Neutrophil (primary cell): Measurements from ENCODE around the gene SYNE3.

Source experiments
- H3K27ac ChIP-seq: fragments of 200-600 bp; sonication (generic); 2 replicates; pipeline ENCODE4 v1.5.1; 2016; ENCODE audit warnings: mild to moderate bottlenecking, moderate library complexity
- H3K27me3 ChIP-seq: fragments of 200-600 bp; sonication (generic); 2 replicates; pipeline ENCODE4 v1.6.0; 2016; ENCODE audit warnings: mild to moderate bottlenecking
- H3K36me3 ChIP-seq: fragments of 200-600 bp; sonication (generic); 2 replicates; pipeline ENCODE4 v1.5.1; 2017
- H3K4me1 ChIP-seq, 2 experiments: fragments of 200-600 bp in 1 of 2; sonication (generic) in 1 of 2; 1 replicate in 1 of 2; 2 replicates in 1 of 2; pipeline versions ENCODE4 v1.5.1 to v1.6.1; 2013 to 2016; ENCODE audit warnings: low read depth in 1 of 2, low read length in 1 of 2, mild to moderate bottlenecking in 1 of 2, moderate library complexity in 1 of 2; ENCODE audit not compliant: control insufficient read depth in 1 of 2, insufficient read depth in 1 of 2
- H3K4me3 ChIP-seq, 2 experiments: fragments of 200-600 bp in 1 of 2; sonication (generic) in 1 of 2; 1 replicate in 1 of 2; 2 replicates in 1 of 2; pipeline ENCODE4 v1.5.1; 2013 to 2016; ENCODE audit warnings: low read depth in 1 of 2, low read length in 1 of 2, mild to moderate bottlenecking in 1 of 2, moderate library complexity in 1 of 2
- H3K9me3 ChIP-seq: fragments of 200-600 bp; sonication (generic); 2 replicates; pipeline ENCODE4 v1.5.1; 2016
- CTCF ChIP-seq: fragments of 200-600 bp; sonication (generic); IDR thresholded peaks from 2 replicates; pipeline ENCODE4 v1.5.1; 2016; ENCODE audit warnings: antibody characterized with exemption

SYNE3 gene

GRCh38 chr14:95483309-95484165 lies 32.9 kb downstream of the SYNE3 start:
- H3K27ac ChIP-seq: no peak overlapping the region
- H3K4me1 ChIP-seq: no peaks in the 10 kb centered on the region
- no peaks in the 10 kb centered on the region for H3K27me3 ChIP-seq
- no peaks in the 10 kb centered on the region for H3K9me3 ChIP-seq
- no peak overlapping the region for H3K4me3 ChIP-seq
- peaks cover 11% of the 10 kb centered on the region for H3K36me3 ChIP-seq
- TF ChIP-seq CTCF: no peak

DNA sequence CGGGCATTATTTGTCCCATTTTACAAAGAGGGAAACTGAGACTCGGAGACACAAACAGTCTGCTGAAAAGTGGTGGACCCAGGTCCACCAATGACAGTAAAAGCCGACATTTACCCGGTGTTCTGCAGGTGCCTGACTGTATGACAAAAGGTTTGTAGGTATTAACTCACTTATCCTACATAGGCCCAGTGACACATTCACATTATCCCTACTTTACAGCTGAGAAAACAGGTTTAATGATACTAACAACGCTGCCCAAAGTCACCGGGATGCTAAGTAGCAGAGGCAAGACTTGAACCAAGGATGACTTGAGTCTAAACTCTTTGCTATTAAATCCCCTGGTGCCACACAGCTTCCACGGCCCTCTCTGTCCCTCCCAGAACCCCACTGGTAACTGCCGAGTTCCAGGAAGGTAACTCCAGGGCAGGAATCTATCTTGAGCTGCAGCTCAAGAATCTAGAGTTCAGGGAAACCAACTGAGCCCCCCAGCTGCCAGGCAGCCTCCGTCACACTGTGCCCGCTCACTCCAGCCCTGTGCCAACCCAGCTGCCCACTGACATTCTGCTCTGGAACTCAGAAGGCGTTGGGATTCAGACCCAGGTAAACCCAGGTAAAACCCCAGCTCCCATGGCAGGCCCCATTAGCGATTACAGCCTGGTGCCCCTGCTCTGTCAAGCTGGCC lies 33.7 kb downstream of the SYNE3 start:
- Histone ChIP-seq H3K27me3 (no peaks in the 10 kb centered on the region), H3K4me1 (no peaks in the 10 kb centered on the region), H3K9me3 (no peaks in the 10 kb centered on the region), H3K36me3 (peaks cover 11% of the 10 kb centered on the region), H3K27ac (no peak overlapping the region), H3K4me3 (no peak overlapping the region)
- no peak for TF ChIP-seq CTCF

DNA sequence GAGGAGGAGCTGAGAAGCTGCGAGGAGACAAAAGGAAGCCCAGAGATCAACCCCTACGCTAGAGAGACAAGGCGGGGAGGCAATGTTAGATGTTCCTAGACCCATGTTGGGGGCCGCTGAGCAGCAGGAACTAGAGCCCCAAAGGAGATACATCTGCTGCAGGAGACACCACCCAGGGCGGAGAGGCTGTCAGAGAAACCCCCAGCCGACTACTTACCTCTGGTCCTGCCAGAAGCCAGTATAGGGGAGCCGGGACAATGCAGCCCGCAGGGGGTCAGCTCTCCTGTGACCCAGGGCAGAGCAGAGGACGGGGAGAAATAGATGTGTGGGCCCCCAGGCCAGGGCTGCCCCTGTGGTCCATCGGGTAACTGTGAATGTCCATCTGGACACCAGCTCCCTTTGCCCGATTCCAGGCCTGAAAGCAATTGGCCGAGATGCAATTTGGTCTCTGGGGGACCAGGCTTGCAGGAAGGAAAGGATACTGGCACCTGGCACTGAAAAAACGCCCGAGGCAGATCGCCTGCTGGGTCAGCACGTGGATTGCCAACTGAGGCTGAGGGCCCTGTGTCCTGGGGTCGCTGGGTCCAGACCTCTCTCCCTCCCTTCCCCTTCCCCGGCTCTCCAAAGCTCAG lies 34.9 kb downstream of the SYNE3 start:
- Histone ChIP-seq H3K4me1 (no peaks in the 10 kb centered on the region), H3K27me3 (no peaks in the 10 kb centered on the region), H3K36me3 (peaks cover 11% of the 10 kb centered on the region), H3K9me3 (no peaks in the 10 kb centered on the region), H3K27ac (no peak overlapping the region), H3K4me3 (no peak overlapping the region)
- no peak for TF ChIP-seq CTCF

DNA sequence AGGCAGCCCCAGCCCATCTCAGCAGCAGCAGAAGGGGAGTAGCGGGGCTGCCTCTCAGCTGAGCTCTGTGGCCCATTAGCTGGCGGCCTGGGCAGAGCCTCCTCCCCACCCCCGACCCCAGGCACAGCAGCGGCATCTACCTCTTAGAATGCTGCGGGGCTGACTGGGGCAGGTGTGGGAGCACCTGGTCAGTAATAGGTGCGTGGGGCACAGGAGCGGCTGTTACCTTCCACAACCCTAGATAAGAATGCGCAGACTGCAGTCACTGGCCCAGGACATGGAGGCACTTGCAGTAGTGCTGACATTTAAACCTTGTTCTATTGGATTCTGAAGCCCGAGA lies 35.6 kb downstream of the SYNE3 start:
- Histone ChIP-seq H3K27me3 (no peaks in the 10 kb centered on the region), H3K4me3 (no peak overlapping the region), H3K36me3 (peaks cover 12% of the 10 kb centered on the region), H3K4me1 (no peaks in the 10 kb centered on the region), H3K27ac (no peak overlapping the region), H3K9me3 (no peaks in the 10 kb centered on the region)
- TF ChIP-seq CTCF: no peak

DNA sequence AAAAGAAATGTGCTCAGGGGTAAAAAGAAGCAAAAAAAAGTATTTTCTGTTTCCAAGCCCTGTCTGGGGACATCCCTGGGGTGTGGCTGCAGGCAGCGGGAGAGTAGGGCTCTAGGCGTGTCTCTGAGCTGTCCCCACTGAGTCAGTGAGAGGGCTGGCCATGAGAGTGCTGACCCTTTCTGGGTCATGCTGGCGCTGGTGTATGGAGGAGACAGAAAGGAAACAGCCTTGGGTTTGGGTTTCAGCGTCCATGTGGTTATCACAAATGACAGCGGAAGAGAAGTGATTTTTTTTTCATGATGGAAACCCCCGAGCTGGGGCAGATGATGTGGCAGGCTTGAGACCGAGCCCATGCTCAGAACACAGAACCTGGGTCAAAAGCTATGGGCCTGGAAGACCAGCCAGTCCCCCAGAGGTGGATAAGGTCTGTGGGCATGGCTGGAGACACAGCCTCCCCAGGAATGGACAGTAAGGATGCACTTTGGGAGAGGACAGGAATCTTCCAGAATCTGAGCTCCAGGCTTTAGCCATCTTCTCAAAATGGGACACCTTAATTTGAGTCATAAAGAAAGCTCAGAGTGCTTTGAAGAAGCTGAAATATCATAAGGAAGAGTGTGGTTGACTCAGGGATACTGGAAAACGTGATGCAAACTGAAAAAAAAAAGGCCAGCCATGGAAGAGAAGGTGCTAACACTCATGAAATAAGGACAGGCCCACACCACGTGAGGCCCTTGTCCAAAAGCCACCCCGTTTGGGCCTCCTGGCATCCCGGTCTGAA lies 36.2 kb downstream of the SYNE3 start:
- no peak overlapping the region for H3K27ac ChIP-seq
- no peaks in the 10 kb centered on the region for H3K4me1 ChIP-seq
- H3K9me3 ChIP-seq: no peaks in the 10 kb centered on the region
- no peak overlapping the region for H3K4me3 ChIP-seq
- no peak for TF ChIP-seq CTCF
- H3K36me3 ChIP-seq: peaks cover 18% of the 10 kb centered on the region
- H3K27me3 ChIP-seq: no peaks in the 10 kb centered on the region
